Measurements from ENCODE around the gene KLF17.
A peak's percentile ranks its signal among the peaks of the same experiment; 100 is the strongest.
"Not testable (repeated sequence)": the region's sequence is repeated elsewhere in the genome, so short reads cannot be mapped to it uniquely, and the experiment has no call there.

The KLF17 gene

GRCh38 chr1:44110916-44111315 is 7.7 kb upstream of the KLF17 start:
- DNase-seq = no peak

- no peak for DNase-seq
Measured at GRCh38 chr1:44111861-44112260, 6.8 kb upstream of the KLF17 start.

- DNase-seq = no peak
Measured at GRCh38 chr1:44112486-44112885, 6.1 kb upstream of the KLF17 start.

GRCh38 chr1:44113095-44113609 is 5.5 kb upstream of the KLF17 start:
- DNase-seq = no peak

- no peak for DNase-seq
Measured at GRCh38 chr1:44114098-44114497, 4.5 kb upstream of the KLF17 start.

GRCh38 chr1:44117272-44117671 is 1.3 kb upstream of the KLF17 start:
- DNase-seq = not testable (repeated sequence)

GRCh38 chr1:44119525-44119924 is 904 bp downstream of the KLF17 start:
- DNase-seq = peak; percentile 3

- no peak for DNase-seq
Measured at GRCh38 chr1:44120398-44120949, 1.9 kb downstream of the KLF17 start.

- no peak for DNase-seq
Measured at GRCh38 chr1:44129616-44130500, 11.2 kb downstream of the KLF17 start.

- no peak for DNase-seq
Measured at GRCh38 chr1:44131411-44131810, 12.8 kb downstream of the KLF17 start.

- DNase-seq = no peak
Measured at GRCh38 chr1:44134071-44134920, 15.7 kb downstream of the KLF17 start.

GRCh38 chr1:44135886-44136285 is 17.3 kb downstream of the KLF17 start:
- DNase-seq = no peak

GRCh38 chr1:44138239-44138638 is 19.6 kb downstream of the KLF17 start:
- no peak for DNase-seq

- DNase-seq = not testable (repeated sequence)
Measured at GRCh38 chr1:44139565-44139964, 20.9 kb downstream of the KLF17 start.

- no peak for DNase-seq
Measured at GRCh38 chr1:44141531-44141930, 22.9 kb downstream of the KLF17 start, which contains the start of gene KLF18. Gene KLF18, minus strand, starts transcription at chr1:44141631. Its CDS starts 0 bp downstream, at chr1:44141631.

GRCh38 chr1:44144962-44145756 is 26.5 kb downstream of the KLF17 start:
- DNase-seq = no peak

- DNase-seq = no peak
Measured at GRCh38 chr1:44146536-44147361, 28.1 kb downstream of the KLF17 start.

- DNase-seq = no peak
Measured at GRCh38 chr1:44147582-44147981, 29.0 kb downstream of the KLF17 start.

- no peak for DNase-seq
Measured at GRCh38 chr1:44151332-44151731, 32.7 kb downstream of the KLF17 start.

- DNase-seq = no peak
Measured at GRCh38 chr1:44151808-44152207, 33.2 kb downstream of the KLF17 start.

- no peak for DNase-seq
Measured at GRCh38 chr1:44152692-44153091, 34.1 kb downstream of the KLF17 start.
